HL-60 (cell line): ENCODE data around the gene IRF5.
A peak's percentile ranks its signal among the peaks of the same experiment; 100 is the strongest.

Source experiments
- DNase-seq, 2 experiments: peaks; one replicate each; pipeline ENCODE4 v3.0.0-alpha.2; 2010 to 2020; ENCODE audit warnings: low read depth in 1 of 2, low spot score in 1 of 2
- H3K27ac ChIP-seq: fragments of 250-450 bp; sonication (Bioruptor Pico); replicated peaks from 2 replicates; pipeline ENCODE4 v1.5.1; 2020; ENCODE audit warnings: mild to moderate bottlenecking, moderate library complexity
- H3K27me3 ChIP-seq: fragments of 250-450 bp; sonication (Bioruptor Pico); 2 replicates; pipeline ENCODE4 v1.5.1; 2021; ENCODE audit warnings: mild to moderate bottlenecking, moderate library complexity; ENCODE audit not compliant: insufficient read depth, poor library complexity, severe bottlenecking
- H3K4me3 ChIP-seq: replicated peaks from 2 replicates; pipeline ENCODE4 v1.5.1; 2011; ENCODE audit warnings: mild to moderate bottlenecking, control low read depth, low read length; ENCODE audit not compliant: insufficient read depth
- CTCF ChIP-seq: IDR thresholded peaks from one replicate; pipeline ENCODE4 v1.5.1; 2011; ENCODE audit warnings: low read length, control low read depth, inconsistent platforms; ENCODE audit not compliant: insufficient read depth
- GABPA ChIP-seq: IDR thresholded peaks from 2 replicates; pipeline ENCODE4 v1.6.1; 2012; ENCODE audit warnings: low read depth
- POLR2AphosphoS5 ChIP-seq: IDR thresholded peaks from 2 replicates; pipeline ENCODE4 v1.6.1; 2012; ENCODE audit warnings: low read depth
- REST ChIP-seq: IDR thresholded peaks from 2 replicates; pipeline ENCODE4 v1.6.1; 2012; ENCODE audit warnings: low read depth; ENCODE audit not compliant: insufficient replicate concordance
- SPI1 ChIP-seq: IDR thresholded peaks from 2 replicates; pipeline ENCODE4 v1.6.1; 2012; ENCODE audit warnings: low read depth, mild to moderate bottlenecking, borderline replicate concordance

IRF5 gene

GRCh38 chr7:128923411-128923800 lies 14.3 kb upstream of the IRF5 start:
- Histone ChIP-seq H3K4me3 (no peak overlapping the region), H3K27me3 (peaks cover 15% of the 10 kb centered on the region), H3K27ac (no peak overlapping the region)
- DNase-seq: no peak
- no peak for TF ChIP-seq POLR2AphosphoS5
- peak; percentile 78 for TF ChIP-seq REST

GRCh38 chr7:128924707-128925588 lies 12.8 kb upstream of the IRF5 start:
- Histone ChIP-seq H3K27ac (no peak overlapping the region), H3K27me3 (peaks cover 10% of the 10 kb centered on the region), H3K4me3 (no peak overlapping the region)
- DNase-seq: no peak
- TF ChIP-seq POLR2AphosphoS5: no peak
- TF ChIP-seq REST: no peak
- no peak for TF ChIP-seq GABPA
- peak; percentile 58; the same call in 1 of the 2 replicates for TF ChIP-seq SPI1

- Histone ChIP-seq H3K27ac (no peak overlapping the region), H3K27me3 (no peaks in the 10 kb centered on the region)
Observed at GRCh38 chr7:128928159-128928813, 9.4 kb upstream of the IRF5 start.

More at GRCh38 chr7:128928159-128928813, 9.4 kb upstream of the IRF5 start:
- no peak for TF ChIP-seq CTCF
- TF ChIP-seq SPI1: no peak
- TF ChIP-seq GABPA: no peak
- TF ChIP-seq REST: no peak
- TF ChIP-seq POLR2AphosphoS5: no peak
- no peak overlapping the region for H3K4me3 ChIP-seq
- DNase-seq: no peak
